ENCODE results near the gene IGLL5. TPM values are rescaled to one million over a fixed set of nuclear protein-coding genes. Genes with fewer than 3 reads are reported as not detected.

The IGLL5 gene
- total and polyA plus RNA-seq, 9 of the 15 experiments (the other 6 are each of a cell fraction or from before 2014, with no cell fraction given) = not detected

DNA sequence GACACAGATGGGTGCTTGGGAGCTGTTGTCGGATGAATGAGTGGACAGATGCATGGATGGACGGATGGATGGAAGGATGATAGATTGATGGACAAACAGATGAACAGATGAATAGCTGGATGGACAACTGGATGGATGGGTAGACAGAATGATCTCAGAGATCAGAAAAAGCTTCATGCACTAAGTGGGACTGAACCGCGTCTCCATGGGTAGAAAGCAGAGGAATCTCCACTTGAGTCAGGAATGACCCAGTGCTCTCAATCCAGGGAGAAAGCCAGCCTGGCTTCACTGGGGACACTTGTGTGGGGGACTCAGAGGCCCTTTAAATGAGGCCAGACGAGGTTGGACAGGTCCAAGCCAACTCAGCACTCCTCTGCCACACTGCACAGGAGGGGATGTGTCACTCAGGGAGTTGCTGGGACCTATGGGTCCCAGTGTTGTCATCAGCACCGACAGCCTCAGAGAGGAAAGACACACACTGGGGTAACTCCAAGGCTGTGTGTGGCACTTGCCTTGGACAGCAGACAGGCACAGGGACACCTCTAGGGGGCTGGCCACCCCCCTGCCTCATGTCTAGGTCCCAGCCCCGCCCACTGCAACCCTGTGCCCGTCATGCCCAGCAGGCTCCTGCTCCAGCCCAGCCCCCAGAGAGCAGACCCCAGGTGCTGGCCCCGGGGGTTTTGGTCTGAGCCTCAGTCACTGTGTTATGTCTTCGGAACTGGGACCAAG is 5.6 kb downstream of the IGLL5 start (continued):
- TF ChIP-seq, protein P1, sequence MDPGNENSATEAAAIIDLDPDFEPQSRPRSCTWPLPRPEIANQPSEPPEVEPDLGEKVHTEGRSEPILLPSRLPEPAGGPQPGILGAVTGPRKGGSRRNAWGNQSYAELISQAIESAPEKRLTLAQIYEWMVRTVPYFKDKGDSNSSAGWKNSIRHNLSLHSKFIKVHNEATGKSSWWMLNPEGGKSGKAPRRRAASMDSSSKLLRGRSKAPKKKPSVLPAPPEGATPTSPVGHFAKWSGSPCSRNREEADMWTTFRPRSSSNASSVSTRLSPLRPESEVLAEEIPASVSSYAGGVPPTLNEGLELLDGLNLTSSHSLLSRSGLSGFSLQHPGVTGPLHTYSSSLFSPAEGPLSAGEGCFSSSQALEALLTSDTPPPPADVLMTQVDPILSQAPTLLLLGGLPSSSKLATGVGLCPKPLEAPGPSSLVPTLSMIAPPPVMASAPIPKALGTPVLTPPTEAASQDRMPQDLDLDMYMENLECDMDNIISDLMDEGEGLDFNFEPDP (CRISPR knock-in tag; IDR thresholded peaks at IDR 0.05) = no peak
- no peak for TF ChIP-seq ZNF232 (CRISPR knock-in tag; IDR thresholded peaks at IDR 0.05)
- TF ChIP-seq, protein P2, sequence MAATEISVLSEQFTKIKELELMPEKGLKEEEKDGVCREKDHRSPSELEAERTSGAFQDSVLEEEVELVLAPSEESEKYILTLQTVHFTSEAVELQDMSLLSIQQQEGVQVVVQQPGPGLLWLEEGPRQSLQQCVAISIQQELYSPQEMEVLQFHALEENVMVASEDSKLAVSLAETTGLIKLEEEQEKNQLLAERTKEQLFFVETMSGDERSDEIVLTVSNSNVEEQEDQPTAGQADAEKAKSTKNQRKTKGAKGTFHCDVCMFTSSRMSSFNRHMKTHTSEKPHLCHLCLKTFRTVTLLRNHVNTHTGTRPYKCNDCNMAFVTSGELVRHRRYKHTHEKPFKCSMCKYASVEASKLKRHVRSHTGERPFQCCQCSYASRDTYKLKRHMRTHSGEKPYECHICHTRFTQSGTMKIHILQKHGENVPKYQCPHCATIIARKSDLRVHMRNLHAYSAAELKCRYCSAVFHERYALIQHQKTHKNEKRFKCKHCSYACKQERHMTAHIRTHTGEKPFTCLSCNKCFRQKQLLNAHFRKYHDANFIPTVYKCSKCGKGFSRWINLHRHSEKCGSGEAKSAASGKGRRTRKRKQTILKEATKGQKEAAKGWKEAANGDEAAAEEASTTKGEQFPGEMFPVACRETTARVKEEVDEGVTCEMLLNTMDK (IDR thresholded peaks at IDR 0.05; ENCODE audit: borderline replicate concordance, insufficient read depth, low read depth, low read length, poor library complexity, severe bottlenecking) = no peak
- TF ChIP-seq HLTF (IDR thresholded peaks at IDR 0.05) = no peak
- TF ChIP-seq, protein P3, sequence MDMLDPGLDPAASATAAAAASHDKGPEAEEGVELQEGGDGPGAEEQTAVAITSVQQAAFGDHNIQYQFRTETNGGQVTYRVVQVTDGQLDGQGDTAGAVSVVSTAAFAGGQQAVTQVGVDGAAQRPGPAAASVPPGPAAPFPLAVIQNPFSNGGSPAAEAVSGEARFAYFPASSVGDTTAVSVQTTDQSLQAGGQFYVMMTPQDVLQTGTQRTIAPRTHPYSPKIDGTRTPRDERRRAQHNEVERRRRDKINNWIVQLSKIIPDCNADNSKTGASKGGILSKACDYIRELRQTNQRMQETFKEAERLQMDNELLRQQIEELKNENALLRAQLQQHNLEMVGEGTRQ (CRISPR knock-in tag; IDR thresholded peaks at IDR 0.05) = 0 out of 2 replicates have a peak, but pooled peaks have one; percentile 2
- TF ChIP-seq SREBF2 (CRISPR knock-in tag; IDR thresholded peaks at IDR 0.05) = no peak
- TF ChIP-seq TCFL5 (CRISPR knock-in tag; conservative IDR thresholded peaks at IDR 0.05) = no peak
- no peak for TF ChIP-seq CBFB (CRISPR knock-in tag; IDR thresholded peaks at IDR 0.05)
- no peak for TF ChIP-seq XRCC3 (IDR thresholded peaks at IDR 0.05)
- TF ChIP-seq, protein P4, sequence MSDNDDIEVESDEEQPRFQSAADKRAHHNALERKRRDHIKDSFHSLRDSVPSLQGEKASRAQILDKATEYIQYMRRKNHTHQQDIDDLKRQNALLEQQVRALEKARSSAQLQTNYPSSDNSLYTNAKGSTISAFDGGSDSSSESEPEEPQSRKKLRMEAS (CRISPR knock-in tag; IDR thresholded peaks at IDR 0.05) = peak; percentile 61
- no peak for TF ChIP-seq EGR1 (conservative IDR thresholded peaks at IDR 0.05)
- no peak for TF ChIP-seq ZNF668 (CRISPR knock-in tag; IDR thresholded peaks at IDR 0.05)
- TF ChIP-seq, protein P5, sequence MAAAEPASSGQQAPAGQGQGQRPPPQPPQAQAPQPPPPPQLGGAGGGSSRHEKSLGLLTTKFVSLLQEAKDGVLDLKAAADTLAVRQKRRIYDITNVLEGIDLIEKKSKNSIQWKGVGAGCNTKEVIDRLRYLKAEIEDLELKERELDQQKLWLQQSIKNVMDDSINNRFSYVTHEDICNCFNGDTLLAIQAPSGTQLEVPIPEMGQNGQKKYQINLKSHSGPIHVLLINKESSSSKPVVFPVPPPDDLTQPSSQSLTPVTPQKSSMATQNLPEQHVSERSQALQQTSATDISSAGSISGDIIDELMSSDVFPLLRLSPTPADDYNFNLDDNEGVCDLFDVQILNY (CRISPR knock-in tag; IDR thresholded peaks at IDR 0.05) = no peak
- no peak for TF ChIP-seq TAF1 (IDR thresholded peaks at IDR 0.05; ENCODE audit: control insufficient read depth, extremely low read depth, insufficient read depth, low read length, severe bottlenecking)
- TF ChIP-seq ZBTB7A (IDR thresholded peaks at IDR 0.05; ENCODE audit: borderline replicate concordance, control insufficient read depth, low read depth, low read length) = no peak
- TF ChIP-seq, protein P6, sequence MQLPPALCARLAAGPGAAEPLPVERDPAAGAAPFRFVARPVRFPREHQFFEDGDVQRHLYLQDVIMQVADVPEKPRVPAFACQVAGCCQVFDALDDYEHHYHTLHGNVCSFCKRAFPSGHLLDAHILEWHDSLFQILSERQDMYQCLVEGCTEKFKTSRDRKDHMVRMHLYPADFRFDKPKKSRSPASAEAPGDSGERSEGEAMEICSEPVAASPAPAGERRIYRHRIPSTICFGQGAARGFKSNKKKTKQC (CRISPR knock-in tag; IDR thresholded peaks at IDR 0.05) = no peak
- TF ChIP-seq, protein P7, sequence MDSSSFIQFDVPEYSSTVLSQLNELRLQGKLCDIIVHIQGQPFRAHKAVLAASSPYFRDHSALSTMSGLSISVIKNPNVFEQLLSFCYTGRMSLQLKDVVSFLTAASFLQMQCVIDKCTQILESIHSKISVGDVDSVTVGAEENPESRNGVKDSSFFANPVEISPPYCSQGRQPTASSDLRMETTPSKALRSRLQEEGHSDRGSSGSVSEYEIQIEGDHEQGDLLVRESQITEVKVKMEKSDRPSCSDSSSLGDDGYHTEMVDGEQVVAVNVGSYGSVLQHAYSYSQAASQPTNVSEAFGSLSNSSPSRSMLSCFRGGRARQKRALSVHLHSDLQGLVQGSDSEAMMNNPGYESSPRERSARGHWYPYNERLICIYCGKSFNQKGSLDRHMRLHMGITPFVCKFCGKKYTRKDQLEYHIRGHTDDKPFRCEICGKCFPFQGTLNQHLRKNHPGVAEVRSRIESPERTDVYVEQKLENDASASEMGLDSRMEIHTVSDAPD (CRISPR knock-in tag; IDR thresholded peaks at IDR 0.05) = no peak
- TF ChIP-seq ZNF764 (CRISPR knock-in tag; IDR thresholded peaks at IDR 0.05; ENCODE audit: low read depth) = no peak
- TF ChIP-seq ZNF583 (CRISPR knock-in tag; IDR thresholded peaks at IDR 0.05) = no peak
- no peak for TF ChIP-seq ZNF75A (CRISPR knock-in tag; IDR thresholded peaks at IDR 0.05)

Measured in K562 (cell line).